ENCODE results near the gene CCNL2.
A peak's percentile ranks its signal among the peaks of the same experiment; 100 is the strongest.

DNA sequence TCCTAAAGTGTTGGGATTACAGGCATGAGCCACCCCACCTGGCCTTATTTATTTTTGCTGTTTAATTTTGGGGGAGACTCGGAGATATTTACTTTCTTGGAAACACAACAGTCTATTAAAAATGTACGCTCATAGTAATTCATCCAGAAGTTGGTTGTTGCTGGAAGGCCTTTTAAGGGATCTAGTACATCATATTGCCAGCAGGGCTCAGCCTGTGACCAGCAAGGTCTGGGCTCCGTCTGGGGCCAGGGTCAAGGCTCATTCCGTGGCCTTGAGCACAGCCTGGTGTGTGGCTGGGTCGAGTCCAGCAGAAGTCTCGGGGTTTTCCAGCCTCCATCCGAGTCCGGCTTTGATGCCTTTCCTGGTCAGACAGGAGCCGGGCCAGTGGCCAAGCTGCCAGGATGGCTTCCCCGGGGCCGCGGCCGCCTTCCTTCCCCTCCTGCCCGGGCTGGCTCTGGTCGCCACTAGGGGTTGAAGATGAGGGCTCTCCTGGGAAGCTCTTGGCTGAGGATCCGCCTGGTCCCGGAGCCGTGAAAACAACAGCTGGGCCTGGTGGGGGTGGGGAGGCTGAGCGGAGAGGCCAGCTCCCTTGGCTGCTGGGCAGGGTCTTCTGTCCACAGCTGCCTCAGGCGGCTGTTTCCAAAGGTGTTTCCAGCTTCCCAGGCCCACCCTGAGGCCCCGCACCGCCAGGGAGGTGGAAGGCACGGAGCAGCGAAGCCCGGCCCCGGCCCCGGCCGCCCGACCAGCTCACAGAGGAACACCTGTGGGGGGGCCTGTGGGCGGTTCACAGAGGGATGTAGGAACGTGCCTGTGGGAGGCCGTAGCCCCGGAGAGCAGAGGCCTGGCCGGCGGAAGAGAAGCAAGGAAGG, 31.2 kb upstream of the CCNL2 start:
- TF ChIP-seq, protein P1, sequence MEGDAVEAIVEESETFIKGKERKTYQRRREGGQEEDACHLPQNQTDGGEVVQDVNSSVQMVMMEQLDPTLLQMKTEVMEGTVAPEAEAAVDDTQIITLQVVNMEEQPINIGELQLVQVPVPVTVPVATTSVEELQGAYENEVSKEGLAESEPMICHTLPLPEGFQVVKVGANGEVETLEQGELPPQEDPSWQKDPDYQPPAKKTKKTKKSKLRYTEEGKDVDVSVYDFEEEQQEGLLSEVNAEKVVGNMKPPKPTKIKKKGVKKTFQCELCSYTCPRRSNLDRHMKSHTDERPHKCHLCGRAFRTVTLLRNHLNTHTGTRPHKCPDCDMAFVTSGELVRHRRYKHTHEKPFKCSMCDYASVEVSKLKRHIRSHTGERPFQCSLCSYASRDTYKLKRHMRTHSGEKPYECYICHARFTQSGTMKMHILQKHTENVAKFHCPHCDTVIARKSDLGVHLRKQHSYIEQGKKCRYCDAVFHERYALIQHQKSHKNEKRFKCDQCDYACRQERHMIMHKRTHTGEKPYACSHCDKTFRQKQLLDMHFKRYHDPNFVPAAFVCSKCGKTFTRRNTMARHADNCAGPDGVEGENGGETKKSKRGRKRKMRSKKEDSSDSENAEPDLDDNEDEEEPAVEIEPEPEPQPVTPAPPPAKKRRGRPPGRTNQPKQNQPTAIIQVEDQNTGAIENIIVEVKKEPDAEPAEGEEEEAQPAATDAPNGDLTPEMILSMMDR (IDR thresholded peaks at IDR 0.05; ENCODE audit: low read depth, low read length, missing input control): peak; percentile 6
- TF ChIP-seq RXRA (IDR thresholded peaks at IDR 0.05): peak; percentile 17 to 60
- TF ChIP-seq HNF4G (IDR thresholded peaks at IDR 0.05): no peak
- TF ChIP-seq FOXA1 (IDR thresholded peaks at IDR 0.05): no peak
- peak; percentile 96 for TF ChIP-seq NR2F2 (IDR thresholded peaks at IDR 0.05)
- TF ChIP-seq, protein P2, sequence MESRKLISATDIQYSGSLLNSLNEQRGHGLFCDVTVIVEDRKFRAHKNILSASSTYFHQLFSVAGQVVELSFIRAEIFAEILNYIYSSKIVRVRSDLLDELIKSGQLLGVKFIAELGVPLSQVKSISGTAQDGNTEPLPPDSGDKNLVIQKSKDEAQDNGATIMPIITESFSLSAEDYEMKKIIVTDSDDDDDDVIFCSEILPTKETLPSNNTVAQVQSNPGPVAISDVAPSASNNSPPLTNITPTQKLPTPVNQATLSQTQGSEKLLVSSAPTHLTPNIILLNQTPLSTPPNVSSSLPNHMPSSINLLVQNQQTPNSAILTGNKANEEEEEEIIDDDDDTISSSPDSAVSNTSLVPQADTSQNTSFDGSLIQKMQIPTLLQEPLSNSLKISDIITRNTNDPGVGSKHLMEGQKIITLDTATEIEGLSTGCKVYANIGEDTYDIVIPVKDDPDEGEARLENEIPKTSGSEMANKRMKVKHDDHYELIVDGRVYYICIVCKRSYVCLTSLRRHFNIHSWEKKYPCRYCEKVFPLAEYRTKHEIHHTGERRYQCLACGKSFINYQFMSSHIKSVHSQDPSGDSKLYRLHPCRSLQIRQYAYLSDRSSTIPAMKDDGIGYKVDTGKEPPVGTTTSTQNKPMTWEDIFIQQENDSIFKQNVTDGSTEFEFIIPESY (IDR thresholded peaks at IDR 0.05): no peak
- TF ChIP-seq, protein P3, sequence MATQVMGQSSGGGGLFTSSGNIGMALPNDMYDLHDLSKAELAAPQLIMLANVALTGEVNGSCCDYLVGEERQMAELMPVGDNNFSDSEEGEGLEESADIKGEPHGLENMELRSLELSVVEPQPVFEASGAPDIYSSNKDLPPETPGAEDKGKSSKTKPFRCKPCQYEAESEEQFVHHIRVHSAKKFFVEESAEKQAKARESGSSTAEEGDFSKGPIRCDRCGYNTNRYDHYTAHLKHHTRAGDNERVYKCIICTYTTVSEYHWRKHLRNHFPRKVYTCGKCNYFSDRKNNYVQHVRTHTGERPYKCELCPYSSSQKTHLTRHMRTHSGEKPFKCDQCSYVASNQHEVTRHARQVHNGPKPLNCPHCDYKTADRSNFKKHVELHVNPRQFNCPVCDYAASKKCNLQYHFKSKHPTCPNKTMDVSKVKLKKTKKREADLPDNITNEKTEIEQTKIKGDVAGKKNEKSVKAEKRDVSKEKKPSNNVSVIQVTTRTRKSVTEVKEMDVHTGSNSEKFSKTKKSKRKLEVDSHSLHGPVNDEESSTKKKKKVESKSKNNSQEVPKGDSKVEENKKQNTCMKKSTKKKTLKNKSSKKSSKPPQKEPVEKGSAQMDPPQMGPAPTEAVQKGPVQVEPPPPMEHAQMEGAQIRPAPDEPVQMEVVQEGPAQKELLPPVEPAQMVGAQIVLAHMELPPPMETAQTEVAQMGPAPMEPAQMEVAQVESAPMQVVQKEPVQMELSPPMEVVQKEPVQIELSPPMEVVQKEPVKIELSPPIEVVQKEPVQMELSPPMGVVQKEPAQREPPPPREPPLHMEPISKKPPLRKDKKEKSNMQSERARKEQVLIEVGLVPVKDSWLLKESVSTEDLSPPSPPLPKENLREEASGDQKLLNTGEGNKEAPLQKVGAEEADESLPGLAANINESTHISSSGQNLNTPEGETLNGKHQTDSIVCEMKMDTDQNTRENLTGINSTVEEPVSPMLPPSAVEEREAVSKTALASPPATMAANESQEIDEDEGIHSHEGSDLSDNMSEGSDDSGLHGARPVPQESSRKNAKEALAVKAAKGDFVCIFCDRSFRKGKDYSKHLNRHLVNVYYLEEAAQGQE (IDR thresholded peaks at IDR 0.05): no peak
- TF ChIP-seq, protein P4, sequence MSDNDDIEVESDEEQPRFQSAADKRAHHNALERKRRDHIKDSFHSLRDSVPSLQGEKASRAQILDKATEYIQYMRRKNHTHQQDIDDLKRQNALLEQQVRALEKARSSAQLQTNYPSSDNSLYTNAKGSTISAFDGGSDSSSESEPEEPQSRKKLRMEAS (IDR thresholded peaks at IDR 0.05): no peak
- no peak for TF ChIP-seq GABPA (IDR thresholded peaks at IDR 0.05 in 1 of 2, conservative IDR thresholded peaks at IDR 0.05 in 1 of 2)
- peak; percentile 14 to 35 for TF ChIP-seq RAD21 (IDR thresholded peaks at IDR 0.05)
